ENCODE measurements around the gene CYP11A1. TPM values are rescaled to one million over a fixed set of nuclear protein-coding genes. Genes with fewer than 3 reads are reported as not detected.

The CYP11A1 gene
- 1.9 TPM for total RNA-seq
- long read RNA-seq, transcript CYP11A1-202 (9 exons, 2,001 nt) = major isoform, 5 of 7 reads
- long read RNA-seq, partial matches to known transcripts = 0 of 7 reads
- long read RNA-seq, other reads (novel, unspliced or antisense) = 2 of 7 reads

- DNase-seq (ENCODE audit: low spot score) = no peak
These were observed at the start of gene CYP11A1 for GRCh38 chr15:74367296-74367854. CYP11A1 (minus strand) TSS chr15:74367646; CDS start chr15:74367585, 61 bp downstream.

- DNase-seq (ENCODE audit: low spot score) = no peak
These were observed 49.8 kb upstream of the CYP11A1 start for GRCh38 chr15:74417225-74417624.

GRCh38 chr15:74415966-74416916 is 48.8 kb upstream of the CYP11A1 start:
- DNase-seq (ENCODE audit: low spot score) = no peak

GRCh38 chr15:74414603-74415338 is 47.3 kb upstream of the CYP11A1 start:
- no peak for DNase-seq (ENCODE audit: low spot score)

- DNase-seq (ENCODE audit: low spot score) = no peak
These were observed 46.7 kb upstream of the CYP11A1 start for GRCh38 chr15:74414081-74414580.

GRCh38 chr15:74413350-74414080 is 46.1 kb upstream of the CYP11A1 start:
- DNase-seq (ENCODE audit: low spot score) = no peak

GRCh38 chr15:74412159-74412558 is 44.7 kb upstream of the CYP11A1 start:
- DNase-seq (ENCODE audit: low spot score) = no peak

GRCh38 chr15:74411686-74412085 is 44.2 kb upstream of the CYP11A1 start:
- DNase-seq (ENCODE audit: low spot score) = no peak

GRCh38 chr15:74410502-74410901 is 43.1 kb upstream of the CYP11A1 start:
- no peak for DNase-seq (ENCODE audit: low spot score)

- DNase-seq (ENCODE audit: low spot score) = no peak
These were observed 41.8 kb upstream of the CYP11A1 start for GRCh38 chr15:74409225-74409624.

- no peak for DNase-seq (ENCODE audit: low spot score)
These were observed 41.4 kb upstream of the CYP11A1 start for GRCh38 chr15:74408815-74409214.

GRCh38 chr15:74408385-74408784 is 40.9 kb upstream of the CYP11A1 start:
- DNase-seq (ENCODE audit: low spot score) = no peak

- DNase-seq (ENCODE audit: low spot score) = no peak
These were observed 39.7 kb upstream of the CYP11A1 start for GRCh38 chr15:74406992-74407705.

- no peak for DNase-seq (ENCODE audit: low spot score)
These were observed 39.1 kb upstream of the CYP11A1 start for GRCh38 chr15:74406517-74406916.

GRCh38 chr15:74405823-74406222 is 38.4 kb upstream of the CYP11A1 start:
- DNase-seq (ENCODE audit: low spot score) = no peak

GRCh38 chr15:74403991-74404563 is 36.6 kb upstream of the CYP11A1 start:
- no peak for DNase-seq (ENCODE audit: low spot score)

- no peak for DNase-seq (ENCODE audit: low spot score)
These were observed 36.1 kb upstream of the CYP11A1 start for GRCh38 chr15:74403588-74403919.

GRCh38 chr15:74402873-74403587 is 35.6 kb upstream of the CYP11A1 start:
- DNase-seq (ENCODE audit: low spot score) = no peak

GRCh38 chr15:74402337-74402841 is 34.9 kb upstream of the CYP11A1 start:
- DNase-seq (ENCODE audit: low spot score) = no peak
